ENCODE data around the gene ARRB1. TPM values are rescaled to one million over a fixed set of nuclear protein-coding genes. Genes with fewer than 3 reads are reported as not detected.

The ARRB1 gene
- total and polyA plus RNA-seq, 2 of the 13 experiments (the other 11 are each of a cell fraction or from before 2014, with no cell fraction given) = 22.5 to 35.7 TPM

GRCh38 chr11:75314771-75315438 is 36.6 kb downstream of the ARRB1 start:
- H2AFZ ChIP-seq (ENCODE audit: low read length) = no peak overlapping the region
- no peak overlapping the region for H3K4me2 ChIP-seq (ENCODE audit: low read depth, low read length)
- no peak overlapping the region for H3K4me3 ChIP-seq (replicated peaks in 1 of 3; ENCODE audit: insufficient read depth in 1 of 3, low read depth in 2 of 3, low read length in 3 of 3)
- peaks cover 0 to 9% of the 10 kb centered on the region in 2 experiments; a peak in 1 of 5 replicates for H3K36me3 ChIP-seq (replicated peaks in 1 of 2; ENCODE audit: control insufficient read depth in 1 of 2, insufficient read depth in 2 of 2, low read length in 2 of 2)
- H4K20me1 ChIP-seq (ENCODE audit: insufficient read depth, low read length) = peaks cover 40% of the 10 kb centered on the region; the same call in 1 of the 2 replicates
- no peaks in the 10 kb centered on the region for H3K9me3 ChIP-seq (ENCODE audit: low read length)
- in situ Hi-C loops (cut with HindIII; ENCODE audit: extremely low pct_ligation_motif_present, low pct_unique_long_range_greater_than_20kb) (no loop called here), intact Hi-C loops (cut with micrococcal nuclease; ENCODE audit: unreplicated experiment) (no loop called here)
- POLR2A ChIA-PET = no interaction called here
- no peak for TF ChIP-seq XRCC5 (optimal IDR thresholded peaks at IDR 0.05; ENCODE audit: low read length)
- no peak for TF ChIP-seq CBFB (CRISPR knock-in tag; IDR thresholded peaks at IDR 0.05)
- no peak for TF ChIP-seq HNF4G (IDR thresholded peaks at IDR 0.05; ENCODE audit: borderline replicate concordance, low read depth, low read length)
- no peak for TF ChIP-seq HNF4G (CRISPR knock-in tag; IDR thresholded peaks at IDR 0.05; ENCODE audit: borderline replicate concordance, low read depth)
- no peak for TF ChIP-seq ZNF547 (CRISPR knock-in tag; IDR thresholded peaks at IDR 0.05)
- no peak for TF ChIP-seq GZF1 (CRISPR knock-in tag; IDR thresholded peaks at IDR 0.05)
- TF ChIP-seq LBX2 (CRISPR knock-in tag; IDR thresholded peaks at IDR 0.05; ENCODE audit: borderline replicate concordance) = no peak
- no peak for TF ChIP-seq SALL2 (CRISPR knock-in tag; IDR thresholded peaks at IDR 0.05)
- no peak for TF ChIP-seq MIER2 (CRISPR knock-in tag; IDR thresholded peaks at IDR 0.05)
- TF ChIP-seq ZNF432 (CRISPR knock-in tag; IDR thresholded peaks at IDR 0.05; ENCODE audit: borderline replicate concordance) = no peak
- TF ChIP-seq HMG20B (CRISPR knock-in tag; conservative IDR thresholded peaks at IDR 0.05) = no peak
- TF ChIP-seq SP2 (CRISPR knock-in tag; IDR thresholded peaks at IDR 0.05) = no peak
- ATAC-seq (no peak), DNase-seq (ENCODE audit: low spot score) (no peak), FAIRE-seq (no peak)
- H3K27ac ChIP-seq (ENCODE audit: extremely low read length, insufficient read depth, low read length) = no peak overlapping the region
- no peaks in the 10 kb centered on the region for H3K27me3 ChIP-seq (ENCODE audit: control insufficient read depth in 1 of 2, insufficient read depth in 2 of 2, low read length in 2 of 2)
- H3K79me2 ChIP-seq (ENCODE audit: insufficient read depth, low read length) = peaks cover 25% of the 10 kb centered on the region
- BruUV-seq (replicated peaks) = no TSS peak
- peaks cover 38% of the 10 kb centered on the region for H3K4me1 ChIP-seq (ENCODE audit: insufficient read depth, low read length)
- CTCF ChIA-PET (ENCODE audit: low intra/inter-chr PET ratio, low total read pairs) = no interaction called here
- 99% methylated on average over 10 of the region's 16 CpGs for whole genome bisulfite sequencing (ENCODE audit: low lambda C conversion rate)
- no peak overlapping the region for H3K9ac ChIP-seq (ENCODE audit: insufficient read depth, low read depth, low read length)
